ENCODE measurements around the gene TDRD9.

- no peak for TF ChIP-seq MAX (IDR thresholded peaks at IDR 0.05)
- no peak for TF ChIP-seq YY1 (IDR thresholded peaks at IDR 0.05; ENCODE audit: low read depth)
- TF ChIP-seq EGR1 (IDR thresholded peaks at IDR 0.05): no peak
- no peak for TF ChIP-seq TAF1 (IDR thresholded peaks at IDR 0.05; ENCODE audit: low read depth)
- no peak for TF ChIP-seq EP300 (IDR thresholded peaks at IDR 0.05; ENCODE audit: borderline replicate concordance)
- TF ChIP-seq TEAD4 (IDR thresholded peaks at IDR 0.05): no peak
- TF ChIP-seq, protein P1, sequence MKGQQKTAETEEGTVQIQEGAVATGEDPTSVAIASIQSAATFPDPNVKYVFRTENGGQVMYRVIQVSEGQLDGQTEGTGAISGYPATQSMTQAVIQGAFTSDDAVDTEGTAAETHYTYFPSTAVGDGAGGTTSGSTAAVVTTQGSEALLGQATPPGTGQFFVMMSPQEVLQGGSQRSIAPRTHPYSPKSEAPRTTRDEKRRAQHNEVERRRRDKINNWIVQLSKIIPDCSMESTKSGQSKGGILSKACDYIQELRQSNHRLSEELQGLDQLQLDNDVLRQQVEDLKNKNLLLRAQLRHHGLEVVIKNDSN (IDR thresholded peaks at IDR 0.05): no peak
- no peak for TF ChIP-seq RAD21 (IDR thresholded peaks at IDR 0.05; ENCODE audit: low read depth)
- no peak for TF ChIP-seq CREB1 (IDR thresholded peaks at IDR 0.05; ENCODE audit: low read depth)
- TF ChIP-seq TCF12 (IDR thresholded peaks at IDR 0.05; ENCODE audit: low read depth): no peak
- TF ChIP-seq, protein P2, sequence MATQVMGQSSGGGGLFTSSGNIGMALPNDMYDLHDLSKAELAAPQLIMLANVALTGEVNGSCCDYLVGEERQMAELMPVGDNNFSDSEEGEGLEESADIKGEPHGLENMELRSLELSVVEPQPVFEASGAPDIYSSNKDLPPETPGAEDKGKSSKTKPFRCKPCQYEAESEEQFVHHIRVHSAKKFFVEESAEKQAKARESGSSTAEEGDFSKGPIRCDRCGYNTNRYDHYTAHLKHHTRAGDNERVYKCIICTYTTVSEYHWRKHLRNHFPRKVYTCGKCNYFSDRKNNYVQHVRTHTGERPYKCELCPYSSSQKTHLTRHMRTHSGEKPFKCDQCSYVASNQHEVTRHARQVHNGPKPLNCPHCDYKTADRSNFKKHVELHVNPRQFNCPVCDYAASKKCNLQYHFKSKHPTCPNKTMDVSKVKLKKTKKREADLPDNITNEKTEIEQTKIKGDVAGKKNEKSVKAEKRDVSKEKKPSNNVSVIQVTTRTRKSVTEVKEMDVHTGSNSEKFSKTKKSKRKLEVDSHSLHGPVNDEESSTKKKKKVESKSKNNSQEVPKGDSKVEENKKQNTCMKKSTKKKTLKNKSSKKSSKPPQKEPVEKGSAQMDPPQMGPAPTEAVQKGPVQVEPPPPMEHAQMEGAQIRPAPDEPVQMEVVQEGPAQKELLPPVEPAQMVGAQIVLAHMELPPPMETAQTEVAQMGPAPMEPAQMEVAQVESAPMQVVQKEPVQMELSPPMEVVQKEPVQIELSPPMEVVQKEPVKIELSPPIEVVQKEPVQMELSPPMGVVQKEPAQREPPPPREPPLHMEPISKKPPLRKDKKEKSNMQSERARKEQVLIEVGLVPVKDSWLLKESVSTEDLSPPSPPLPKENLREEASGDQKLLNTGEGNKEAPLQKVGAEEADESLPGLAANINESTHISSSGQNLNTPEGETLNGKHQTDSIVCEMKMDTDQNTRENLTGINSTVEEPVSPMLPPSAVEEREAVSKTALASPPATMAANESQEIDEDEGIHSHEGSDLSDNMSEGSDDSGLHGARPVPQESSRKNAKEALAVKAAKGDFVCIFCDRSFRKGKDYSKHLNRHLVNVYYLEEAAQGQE (IDR thresholded peaks at IDR 0.05; ENCODE audit: low read depth): no peak
- no peak for TF ChIP-seq CEBPB (IDR thresholded peaks at IDR 0.05)
- TF ChIP-seq FOXM1 (IDR thresholded peaks at IDR 0.05; ENCODE audit: borderline replicate concordance, low read depth): no peak
- no peak for TF ChIP-seq NFIC (IDR thresholded peaks at IDR 0.05)
These were observed 43.4 kb upstream of the TDRD9 start for GRCh38 chr14:103884854-103885253.
